IgD-negative memory B cell (primary cell): ENCODE data around the gene PLEKHM3. TPM values are rescaled to one million over a fixed set of nuclear protein-coding genes. Genes with fewer than 3 reads are reported as not detected.
A peak's percentile ranks its signal among the peaks of the same experiment; 100 is the strongest.
"Not testable (repeated sequence)": the region's sequence is repeated elsewhere in the genome, so short reads cannot be mapped to it uniquely, and the experiment has no call there.

Experiments used
- H3K27ac Mint-ChIP-seq, 3 donors: one replicate each; pipeline ENCODE4 v1.8.0; 2020 to 2022; ENCODE audit warnings: mild to moderate bottlenecking in 3 of 3, mixed read lengths in 3 of 3, moderate library complexity in 1 of 3
- H3K27me3 Mint-ChIP-seq: one replicate; pipeline ENCODE4 v1.8.0; 2021; ENCODE audit warnings: mixed read lengths
- H3K36me3 Mint-ChIP-seq: one replicate; pipeline ENCODE4 v1.8.0; 2020; ENCODE audit warnings: mild to moderate bottlenecking, mixed read lengths
- H3K4me1 Mint-ChIP-seq, 3 donors: one replicate each; pipeline ENCODE4 v1.8.0; 2020 to 2022; ENCODE audit warnings: mixed read lengths in 3 of 3, mild to moderate bottlenecking in 1 of 3
- H3K4me3 Mint-ChIP-seq, 4 donors: one replicate each; pipeline ENCODE4 v1.8.0; 2020 to 2022; ENCODE audit warnings: mild to moderate bottlenecking in 4 of 4, mixed read lengths in 4 of 4, moderate library complexity in 3 of 4
- H3K9me3 Mint-ChIP-seq, 3 donors: one replicate each; pipeline ENCODE4 v1.8.0; 2020 to 2021; ENCODE audit warnings: mixed read lengths in 3 of 3, mild to moderate bottlenecking in 1 of 3
- polyA plus RNA-seq: library from polyadenylated mRNA; unstranded; fragments of 300-500 nt; fragmentation: Illumina TruSeq; gene quantifications from one replicate; pipeline ENCODE4 v1.2.3, GENCODE V29; 2021

The PLEKHM3 gene
- polyA plus RNA-seq, 1 donor from 2014 or later = 2.5 TPM

GRCh38 chr2:207956771-207957170 is 68.6 kb downstream of the PLEKHM3 start:
- H3K9me3 Mint-ChIP-seq = no peaks in the 10 kb centered on the region
- no peak overlapping the region for H3K27ac Mint-ChIP-seq
- no peaks in the 10 kb centered on the region for H3K27me3 Mint-ChIP-seq
- peaks cover 9 to 14% (median 11%) of the 10 kb centered on the region in 3 donors for H3K4me1 Mint-ChIP-seq
- H3K36me3 Mint-ChIP-seq = peaks cover 5% of the 10 kb centered on the region
- no peak overlapping the region for H3K4me3 Mint-ChIP-seq

GRCh38 chr2:207955456-207955855 is 69.9 kb downstream of the PLEKHM3 start:
- Mint-ChIP-seq H3K9me3 (no peaks in the 10 kb centered on the region), H3K4me1 (peaks cover 12 to 16% (median 14%) of the 10 kb centered on the region in 3 donors), H3K4me3 (no peak overlapping the region), H3K27ac (no peak overlapping the region), H3K36me3 (peaks cover 5% of the 10 kb centered on the region), H3K27me3 (no peaks in the 10 kb centered on the region)

- Mint-ChIP-seq H3K4me3 (no peak overlapping the region), H3K36me3 (peaks cover 5% of the 10 kb centered on the region), H3K27ac (no peak overlapping the region), H3K9me3 (no peaks in the 10 kb centered on the region), H3K4me1 (peaks cover 11 to 14% (median 13%) of the 10 kb centered on the region in 3 donors), H3K27me3 (no peaks in the 10 kb centered on the region)
Observed at GRCh38 chr2:207953354-207953753, 72.0 kb downstream of the PLEKHM3 start.

- Mint-ChIP-seq H3K4me3 (peak overlapping the region in 1 of 4 donors; percentile 72), H3K27me3 (no peaks in the 10 kb centered on the region), H3K36me3 (peaks cover 2% of the 10 kb centered on the region), H3K27ac (no peak overlapping the region), H3K9me3 (no peaks in the 10 kb centered on the region), H3K4me1 (peaks cover 11 to 14% (median 13%) of the 10 kb centered on the region in 3 donors)
Observed at GRCh38 chr2:207952564-207953345, 72.6 kb downstream of the PLEKHM3 start.

GRCh38 chr2:207951734-207952470 is 73.4 kb downstream of the PLEKHM3 start:
- Mint-ChIP-seq H3K27ac (peak overlapping the region in 1 of 3 donors; percentile 37), H3K4me1 (peaks cover 11 to 14% (median 13%) of the 10 kb centered on the region in 3 donors)

GRCh38 chr2:207950761-207951114 is 74.6 kb downstream of the PLEKHM3 start:
- no peaks in the 10 kb centered on the region for H3K27me3 Mint-ChIP-seq
- no peaks in the 10 kb centered on the region for H3K36me3 Mint-ChIP-seq
- no peaks in the 10 kb centered on the region for H3K9me3 Mint-ChIP-seq
- no peak overlapping the region for H3K27ac Mint-ChIP-seq
- peaks cover 10 to 14% (median 11%) of the 10 kb centered on the region in 3 donors for H3K4me1 Mint-ChIP-seq
- no peak overlapping the region for H3K4me3 Mint-ChIP-seq

More at GRCh38 chr2:207951734-207952470, 73.4 kb downstream of the PLEKHM3 start:
- Mint-ChIP-seq H3K36me3 (peaks cover 1% of the 10 kb centered on the region), H3K4me3 (no peak overlapping the region), H3K9me3 (no peaks in the 10 kb centered on the region), H3K27me3 (no peaks in the 10 kb centered on the region)

GRCh38 chr2:207950063-207950760 is 75.1 kb downstream of the PLEKHM3 start:
- no peaks in the 10 kb centered on the region for H3K36me3 Mint-ChIP-seq
- H3K4me1 Mint-ChIP-seq = peaks cover 10 to 14% (median 11%) of the 10 kb centered on the region in 3 donors
- H3K27me3 Mint-ChIP-seq = no peaks in the 10 kb centered on the region
- no peak overlapping the region for H3K4me3 Mint-ChIP-seq
- H3K9me3 Mint-ChIP-seq = no peaks in the 10 kb centered on the region
- no peak overlapping the region for H3K27ac Mint-ChIP-seq

GRCh38 chr2:207949245-207949644 is 76.1 kb downstream of the PLEKHM3 start:
- peaks cover 10 to 14% (median 11%) of the 10 kb centered on the region in 3 donors for H3K4me1 Mint-ChIP-seq
- H3K27me3 Mint-ChIP-seq, H3K9me3 Mint-ChIP-seq, H3K4me3 Mint-ChIP-seq, H3K36me3 Mint-ChIP-seq: not testable (repeated sequence)
- peak overlapping the region in 1 of 3 donors; percentile 73 for H3K27ac Mint-ChIP-seq

- H3K36me3 Mint-ChIP-seq = peaks cover 7% of the 10 kb centered on the region
- no peak overlapping the region for H3K4me3 Mint-ChIP-seq
- peaks cover 1 to 8% (median 2%) of the 10 kb centered on the region in 3 donors for H3K4me1 Mint-ChIP-seq
- H3K27ac Mint-ChIP-seq = no peak overlapping the region
- H3K9me3 Mint-ChIP-seq = no peaks in the 10 kb centered on the region
- no peaks in the 10 kb centered on the region for H3K27me3 Mint-ChIP-seq
Observed at GRCh38 chr2:207944979-207945600, 80.2 kb downstream of the PLEKHM3 start.

- Mint-ChIP-seq H3K36me3 (peaks cover 7% of the 10 kb centered on the region), H3K27ac (no peak overlapping the region), H3K27me3 (no peaks in the 10 kb centered on the region), H3K4me1 (peaks cover 1 to 8% (median 2%) of the 10 kb centered on the region in 3 donors), H3K9me3 (no peaks in the 10 kb centered on the region), H3K4me3 (no peak overlapping the region)
Observed at GRCh38 chr2:207944334-207944733, 81.0 kb downstream of the PLEKHM3 start.

GRCh38 chr2:207939342-207940108 is 85.8 kb downstream of the PLEKHM3 start:
- H3K4me1 Mint-ChIP-seq = peaks cover 1 to 8% (median 2%) of the 10 kb centered on the region in 3 donors
- no peak overlapping the region for H3K4me3 Mint-ChIP-seq
- H3K9me3 Mint-ChIP-seq = no peaks in the 10 kb centered on the region
- H3K27ac Mint-ChIP-seq = no peak overlapping the region
- H3K27me3 Mint-ChIP-seq = no peaks in the 10 kb centered on the region
- H3K36me3 Mint-ChIP-seq = peaks cover 7% of the 10 kb centered on the region

- H3K4me1 Mint-ChIP-seq = peaks cover 1 to 8% (median 2%) of the 10 kb centered on the region in 3 donors
Observed at GRCh38 chr2:207938886-207939285, 86.4 kb downstream of the PLEKHM3 start.

GRCh38 chr2:207938415-207938814 is 86.9 kb downstream of the PLEKHM3 start:
- H3K27me3 Mint-ChIP-seq = no peaks in the 10 kb centered on the region
- H3K4me1 Mint-ChIP-seq = peaks cover 1 to 8% (median 2%) of the 10 kb centered on the region in 3 donors
- no peaks in the 10 kb centered on the region for H3K9me3 Mint-ChIP-seq
- no peak overlapping the region for H3K27ac Mint-ChIP-seq
- H3K4me3 Mint-ChIP-seq = no peak overlapping the region
- H3K36me3 Mint-ChIP-seq = peaks cover 3% of the 10 kb centered on the region

More at GRCh38 chr2:207938886-207939285, 86.4 kb downstream of the PLEKHM3 start:
- Mint-ChIP-seq H3K27me3 (no peaks in the 10 kb centered on the region), H3K4me3 (no peak overlapping the region), H3K9me3 (no peaks in the 10 kb centered on the region), H3K36me3 (peaks cover 3% of the 10 kb centered on the region), H3K27ac (no peak overlapping the region)

GRCh38 chr2:207937823-207938222 is 87.5 kb downstream of the PLEKHM3 start:
- H3K9me3 Mint-ChIP-seq = no peaks in the 10 kb centered on the region
- no peak overlapping the region for H3K4me3 Mint-ChIP-seq
- no peak overlapping the region for H3K27ac Mint-ChIP-seq
- peaks cover 1 to 8% (median 2%) of the 10 kb centered on the region in 3 donors for H3K4me1 Mint-ChIP-seq
- H3K27me3 Mint-ChIP-seq = no peaks in the 10 kb centered on the region
- H3K36me3 Mint-ChIP-seq = peaks cover 2% of the 10 kb centered on the region
